ENCODE results near the gene TANC1.

DNA sequence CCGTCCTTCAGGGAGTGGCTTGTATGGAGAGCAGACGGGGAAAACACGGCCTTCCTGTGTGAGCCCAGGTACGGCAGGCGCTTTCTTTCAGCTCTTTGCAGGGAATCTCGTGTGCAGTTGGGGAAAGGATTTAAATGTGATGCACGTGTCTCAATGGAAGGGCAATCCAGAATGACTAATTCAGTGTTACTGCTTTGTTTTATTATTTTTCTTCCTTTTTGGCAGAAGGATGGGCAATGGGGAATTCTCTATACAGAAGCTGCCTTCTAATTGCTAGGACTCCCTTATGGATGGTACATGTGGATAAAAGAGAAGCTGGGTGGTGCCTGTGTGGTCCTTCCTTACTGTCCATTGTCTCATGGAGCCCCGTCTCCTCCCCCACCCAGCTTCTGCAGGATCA lies 210.7 kb downstream of the TANC1 start:
- TF ChIP-seq, protein P1, sequence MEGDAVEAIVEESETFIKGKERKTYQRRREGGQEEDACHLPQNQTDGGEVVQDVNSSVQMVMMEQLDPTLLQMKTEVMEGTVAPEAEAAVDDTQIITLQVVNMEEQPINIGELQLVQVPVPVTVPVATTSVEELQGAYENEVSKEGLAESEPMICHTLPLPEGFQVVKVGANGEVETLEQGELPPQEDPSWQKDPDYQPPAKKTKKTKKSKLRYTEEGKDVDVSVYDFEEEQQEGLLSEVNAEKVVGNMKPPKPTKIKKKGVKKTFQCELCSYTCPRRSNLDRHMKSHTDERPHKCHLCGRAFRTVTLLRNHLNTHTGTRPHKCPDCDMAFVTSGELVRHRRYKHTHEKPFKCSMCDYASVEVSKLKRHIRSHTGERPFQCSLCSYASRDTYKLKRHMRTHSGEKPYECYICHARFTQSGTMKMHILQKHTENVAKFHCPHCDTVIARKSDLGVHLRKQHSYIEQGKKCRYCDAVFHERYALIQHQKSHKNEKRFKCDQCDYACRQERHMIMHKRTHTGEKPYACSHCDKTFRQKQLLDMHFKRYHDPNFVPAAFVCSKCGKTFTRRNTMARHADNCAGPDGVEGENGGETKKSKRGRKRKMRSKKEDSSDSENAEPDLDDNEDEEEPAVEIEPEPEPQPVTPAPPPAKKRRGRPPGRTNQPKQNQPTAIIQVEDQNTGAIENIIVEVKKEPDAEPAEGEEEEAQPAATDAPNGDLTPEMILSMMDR (IDR thresholded peaks at IDR 0.05), result no peak
- no peak for TF ChIP-seq EP300 (IDR thresholded peaks at IDR 0.05)
- TF ChIP-seq POLR2A (IDR thresholded peaks at IDR 0.05), result no peak
- TF ChIP-seq POLR2AphosphoS5 (IDR thresholded peaks at IDR 0.05), result no peak
